DMS53 treated with DMSO at 0.1 percent for 48 hours (cell line): ENCODE measurements around the gene GSTM3.
"Not testable (repeated sequence)": the region's sequence is repeated elsewhere in the genome, so short reads cannot be mapped to it uniquely, and the experiment has no call there.

Experiments
- DNase-seq: peaks from one replicate; lab custom pipeline; 2025; ENCODE audit not compliant: unreplicated experiment; lab: John Stamatoyannopoulos, UW

The GSTM3 gene

GRCh38 chr1:109708949-109709348 lies 31.9 kb downstream of the GSTM3 start:
- DNase-seq: not testable (repeated sequence)

DNA sequence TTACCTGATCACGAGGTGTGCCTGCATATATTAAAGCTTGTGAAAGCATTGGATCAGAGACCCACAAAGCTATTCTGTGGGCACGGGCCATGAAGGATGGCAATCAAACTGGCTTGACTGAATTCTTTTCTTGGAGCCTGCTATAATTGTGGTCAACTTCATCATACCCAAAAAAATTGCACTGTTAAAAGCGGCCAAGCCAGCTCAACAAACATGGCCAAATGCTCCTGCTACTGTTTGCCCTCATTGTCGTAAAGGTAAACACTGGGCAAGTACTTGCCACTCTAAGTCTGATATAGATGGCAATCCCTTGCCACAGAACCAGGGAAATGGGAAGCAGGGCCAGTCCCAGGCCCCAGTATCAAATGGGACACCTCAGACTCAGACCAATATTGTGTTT lies 35.4 kb downstream of the GSTM3 start:
- no peak for DNase-seq

GRCh38 chr1:109704173-109704572 lies 36.7 kb downstream of the GSTM3 start:
- DNase-seq: no peak

GRCh38 chr1:109702940-109703339 lies 37.9 kb downstream of the GSTM3 start:
- DNase-seq: not testable (repeated sequence)

DNA sequence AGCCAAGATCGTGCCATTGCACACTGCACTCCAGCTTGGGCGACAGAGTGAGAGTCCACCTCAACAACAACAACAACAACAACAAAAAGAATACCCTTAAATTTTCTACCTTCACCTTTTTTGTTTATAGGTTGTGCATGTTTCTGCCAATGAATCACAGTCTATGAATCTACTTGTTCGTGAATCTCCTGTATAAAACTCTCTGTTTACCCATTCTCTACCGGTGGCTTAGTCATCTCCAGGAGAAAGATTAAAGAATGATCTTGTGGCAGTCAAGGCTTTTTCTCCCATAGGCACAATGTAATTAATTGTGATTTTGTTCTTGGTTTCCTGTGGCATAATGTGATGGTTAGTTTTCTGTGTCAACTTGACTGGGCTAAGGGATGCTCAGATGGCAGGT lies 43.0 kb downstream of the GSTM3 start:
- not testable (repeated sequence) for DNase-seq

DNA sequence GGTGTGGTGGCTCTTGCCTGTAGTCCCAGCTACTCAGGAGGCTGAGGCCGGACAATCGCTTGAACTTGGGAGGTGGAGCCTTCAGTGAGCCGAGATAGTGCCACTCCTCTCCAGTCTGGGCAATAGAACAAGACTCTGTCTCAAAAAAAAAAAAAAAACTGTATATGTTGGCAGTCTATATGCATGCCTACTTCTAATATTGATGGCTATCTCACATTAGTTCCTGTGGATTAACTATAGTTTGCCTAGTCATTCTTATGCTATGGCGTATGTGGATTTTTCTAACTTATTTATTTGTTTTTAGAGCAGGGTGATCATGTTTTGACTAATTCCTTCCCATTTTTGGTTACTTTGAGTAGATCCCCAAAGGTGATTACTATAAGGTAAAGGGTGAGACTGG lies 43.8 kb downstream of the GSTM3 start:
- no peak for DNase-seq

GRCh38 chr1:109695138-109695537 lies 45.7 kb downstream of the GSTM3 start:
- DNase-seq: not testable (repeated sequence)

DNA sequence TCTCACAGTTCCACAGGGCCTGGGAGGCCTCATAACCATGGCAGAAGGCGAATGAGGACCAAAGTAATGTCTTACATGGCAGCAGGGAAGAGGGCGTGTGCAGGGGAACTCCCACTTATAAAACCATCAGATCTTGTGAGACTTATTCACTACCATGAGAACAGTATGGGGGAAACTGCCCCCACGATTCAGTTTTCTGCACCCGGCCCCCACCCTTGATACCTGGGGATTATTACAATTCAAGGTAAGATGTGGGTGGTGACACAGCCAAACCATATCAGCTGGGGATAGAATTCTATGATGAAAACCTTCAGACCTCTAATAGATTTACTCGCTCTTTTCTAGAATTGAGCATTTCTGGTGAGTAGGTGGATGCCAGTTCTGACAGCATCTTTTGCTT lies 46.4 kb downstream of the GSTM3 start:
- not testable (repeated sequence) for DNase-seq

DNA sequence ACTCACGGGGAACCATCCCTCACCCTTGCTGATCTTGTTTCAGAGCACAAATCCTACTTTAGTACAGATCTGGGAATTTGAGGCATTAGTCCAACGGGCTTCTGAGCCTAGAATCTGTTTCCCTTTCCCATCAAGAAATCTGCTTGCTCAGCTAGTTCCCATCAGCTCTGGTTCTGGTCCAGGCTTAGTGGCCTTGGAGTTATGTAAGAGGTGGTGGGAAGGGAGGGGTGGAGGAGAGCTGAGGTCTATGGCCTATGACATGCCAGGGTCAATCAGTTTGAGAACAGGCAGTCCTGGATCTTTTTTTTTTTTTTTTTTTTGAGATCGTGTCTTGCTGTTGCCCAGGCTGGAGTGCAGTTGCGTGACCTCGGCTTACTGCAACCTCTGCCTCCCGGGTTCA lies 49.1 kb downstream of the GSTM3 start:
- no peak for DNase-seq

- no peak for DNase-seq
These were observed 50.9 kb downstream of the GSTM3 start for GRCh38 chr1:109689844-109690405.

- DNase-seq: no peak
These were observed 53.0 kb downstream of the GSTM3 start, which contains the start of gene GSTM1 for GRCh38 chr1:109687641-109688499. Gene GSTM1, plus strand, starts transcription at chr1:109687817. Its CDS starts 57 bp downstream, at chr1:109687874.

GRCh38 chr1:109687109-109687508 lies 53.7 kb downstream of the GSTM3 start:
- not testable (repeated sequence) for DNase-seq

DNA sequence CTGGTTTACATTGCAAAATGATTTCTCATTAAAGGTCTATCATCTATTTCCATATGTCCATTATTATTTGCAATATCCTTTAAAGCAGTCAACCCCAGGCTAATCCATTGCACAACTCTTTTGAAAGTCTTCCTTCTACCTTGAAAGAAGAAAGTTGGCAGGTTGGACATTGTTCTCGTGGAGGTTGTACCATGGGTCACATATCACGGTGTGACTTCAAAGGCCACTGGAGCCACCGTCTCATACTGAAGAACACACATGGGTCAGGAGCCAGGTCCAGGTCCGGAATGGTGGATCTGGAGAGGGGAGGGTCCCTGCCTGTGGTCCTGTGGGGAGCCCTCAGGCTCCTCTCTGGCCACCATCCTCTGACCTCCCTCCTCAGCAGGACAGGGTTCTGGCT lies 54.9 kb downstream of the GSTM3 start:
- DNase-seq: not testable (repeated sequence)

- DNase-seq: not testable (repeated sequence)
These were observed 55.4 kb downstream of the GSTM3 start for GRCh38 chr1:109685399-109685798.

DNA sequence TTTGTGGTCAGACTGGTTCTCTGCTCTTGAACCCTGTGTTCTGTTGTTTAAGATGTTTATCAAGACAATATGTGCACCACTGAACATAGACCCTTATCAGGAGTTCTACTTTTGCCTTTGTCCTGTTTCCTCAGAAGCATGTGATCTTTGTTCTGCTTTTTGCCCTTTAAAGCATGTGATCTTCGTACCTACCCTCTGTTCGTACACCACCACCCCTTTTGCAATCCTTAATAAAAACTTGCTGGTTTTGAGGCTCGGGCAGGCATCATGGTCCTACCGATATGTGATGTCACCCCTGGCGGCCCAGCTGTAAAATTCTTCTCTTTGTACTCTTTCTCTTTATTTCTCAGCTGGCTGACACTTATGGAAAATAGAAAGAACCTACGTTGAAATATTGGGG lies 56.1 kb downstream of the GSTM3 start:
- DNase-seq: not testable (repeated sequence)
